Measurements from ENCODE around the gene XYLT1. TPM values are rescaled to one million over a fixed set of nuclear protein-coding genes. Genes with fewer than 3 reads are reported as not detected.

XYLT1 gene
- total RNA-seq, 1 donor from 2014 or later: 16.4 TPM

GRCh38 chr16:17062676-17063075 is 408.1 kb downstream of the XYLT1 start:
- peaks cover 5% of the 10 kb centered on the region for H3K9me3 Mint-ChIP-seq
- H3K27ac Mint-ChIP-seq: no peak overlapping the region
- no peaks in the 10 kb centered on the region for H3K36me3 Mint-ChIP-seq (ENCODE audit: low read depth)
- intact Hi-C loops (cut with micrococcal nuclease): no loop called here
- H3K27me3 Mint-ChIP-seq (ENCODE audit: insufficient read depth): peaks cover 3% of the 10 kb centered on the region
- DNase-seq (ENCODE audit: low spot score): no peak
- no peaks in the 10 kb centered on the region for H3K4me1 Mint-ChIP-seq (ENCODE audit: low read depth)
- no peak overlapping the region for H3K4me3 Mint-ChIP-seq

- no peak for DNase-seq (ENCODE audit: low spot score)
- peaks cover 3% of the 10 kb centered on the region for H3K27me3 Mint-ChIP-seq (ENCODE audit: insufficient read depth)
- no peak overlapping the region for H3K27ac Mint-ChIP-seq
- H3K9me3 Mint-ChIP-seq: peaks cover 5% of the 10 kb centered on the region
- H3K36me3 Mint-ChIP-seq (ENCODE audit: low read depth): no peaks in the 10 kb centered on the region
- no peak overlapping the region for H3K4me3 Mint-ChIP-seq
- no peaks in the 10 kb centered on the region for H3K4me1 Mint-ChIP-seq (ENCODE audit: low read depth)
- intact Hi-C loops (cut with micrococcal nuclease): no loop called here
These were observed 409.4 kb downstream of the XYLT1 start for GRCh38 chr16:17061326-17061725.

DNA sequence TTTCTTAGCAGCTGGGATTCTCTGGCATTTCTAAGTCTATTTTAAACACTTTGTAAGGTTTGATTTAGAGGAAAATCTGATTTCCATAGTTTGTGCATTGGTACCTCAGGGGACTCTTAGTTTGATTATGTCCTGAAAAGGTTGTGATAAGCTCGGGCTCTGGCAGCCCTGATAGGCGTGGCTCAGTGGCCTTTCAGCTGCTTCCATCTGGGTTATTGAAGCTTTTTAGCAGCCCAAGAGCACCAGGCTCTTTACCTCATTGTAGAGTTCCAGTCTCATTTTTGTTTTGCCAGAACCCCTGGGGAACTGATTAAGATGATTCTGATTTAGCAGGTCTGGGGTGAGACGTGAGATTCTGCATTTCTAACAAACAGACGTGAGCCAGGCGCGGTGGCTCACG is 412.3 kb downstream of the XYLT1 start:
- Mint-ChIP-seq H3K36me3 (ENCODE audit: low read depth) (no peaks in the 10 kb centered on the region), H3K27me3 (ENCODE audit: insufficient read depth) (no peaks in the 10 kb centered on the region), H3K27ac (no peak overlapping the region), H3K4me1 (ENCODE audit: low read depth) (no peaks in the 10 kb centered on the region), H3K4me3 (no peak overlapping the region), H3K9me3 (peaks cover 5% of the 10 kb centered on the region)
- DNase-seq (ENCODE audit: low spot score): no peak
- intact Hi-C loops (cut with micrococcal nuclease): no loop called here

- no peak for DNase-seq (ENCODE audit: low spot score)
- Mint-ChIP-seq H3K27ac (no peak overlapping the region), H3K4me3 (no peak overlapping the region), H3K4me1 (ENCODE audit: low read depth) (no peaks in the 10 kb centered on the region), H3K36me3 (ENCODE audit: low read depth) (no peaks in the 10 kb centered on the region), H3K9me3 (peaks cover 8% of the 10 kb centered on the region), H3K27me3 (ENCODE audit: insufficient read depth) (no peaks in the 10 kb centered on the region)
- intact Hi-C loops (cut with micrococcal nuclease): no loop called here
These were observed 414.1 kb downstream of the XYLT1 start for GRCh38 chr16:17056666-17057065.

DNA sequence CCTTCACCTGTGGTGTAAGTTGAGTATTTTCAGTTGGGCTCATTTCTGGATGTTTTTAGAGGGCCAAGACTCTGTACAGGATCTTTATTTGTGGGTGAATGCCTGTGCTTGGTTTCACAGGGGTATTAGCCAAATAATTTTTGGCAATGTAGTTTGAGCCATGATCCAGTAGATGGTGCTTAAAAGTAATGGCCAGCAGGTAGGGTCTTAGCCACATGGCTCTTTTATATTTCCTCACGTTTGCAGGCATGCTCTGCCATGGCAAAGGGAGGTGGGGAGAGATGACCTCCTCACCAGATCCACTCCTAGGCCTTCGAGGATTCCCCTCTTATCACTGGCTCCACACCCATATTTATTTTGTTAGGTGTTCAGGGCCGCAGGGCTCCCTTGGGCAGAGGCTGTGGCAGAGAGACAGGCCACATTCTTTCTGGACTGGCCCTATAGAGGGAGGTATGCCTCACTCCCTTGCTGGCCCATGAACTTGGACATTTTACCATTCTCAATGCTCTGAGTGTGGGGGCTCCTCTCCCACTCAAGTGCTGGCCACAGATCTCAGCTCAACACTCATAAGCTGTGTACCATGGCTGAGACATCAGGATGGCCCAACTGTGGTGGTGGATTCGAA is 417.1 kb downstream of the XYLT1 start:
- no peaks in the 10 kb centered on the region for H3K4me1 Mint-ChIP-seq (ENCODE audit: low read depth)
- no peak overlapping the region for H3K27ac Mint-ChIP-seq
- DNase-seq (ENCODE audit: low spot score): no peak
- intact Hi-C loops (cut with micrococcal nuclease): no loop called here
- H3K9me3 Mint-ChIP-seq: peaks cover 18% of the 10 kb centered on the region
- no peak overlapping the region for H3K4me3 Mint-ChIP-seq
- H3K27me3 Mint-ChIP-seq (ENCODE audit: insufficient read depth): no peaks in the 10 kb centered on the region
- H3K36me3 Mint-ChIP-seq (ENCODE audit: low read depth): no peaks in the 10 kb centered on the region
